Upper lobe of right lung (tissue), 1 donor: Measurements from ENCODE around the gene CACNG1. TPM values are rescaled to one million over a fixed set of nuclear protein-coding genes. Genes with fewer than 3 reads are reported as not detected.

Experiments used
- ATAC-seq: fragments of 200-7000 bp; cut with Tn5 transposase; one replicate; pipeline ENCODE4 v1.9.1; 2020; ENCODE audit warnings: mild to moderate bottlenecking, moderate library complexity
- DNase-seq: peaks from one replicate; pipeline ENCODE4 v3.0.0-alpha.2; 2020
- H3K27ac ChIP-seq: fragments of 200-600 bp; one replicate; pipeline ENCODE4 v1.8.0; 2022
- H3K27me3 ChIP-seq: fragments of 200-600 bp; one replicate; pipeline ENCODE4 v1.8.0; 2022; ENCODE audit warnings: mild to moderate bottlenecking
- H3K36me3 ChIP-seq: fragments of 200-600 bp; one replicate; pipeline ENCODE4 v1.8.0; 2022
- H3K4me1 ChIP-seq: fragments of 200-600 bp; one replicate; pipeline ENCODE4 v1.8.0; 2022
- H3K4me3 ChIP-seq: fragments of 200-600 bp; one replicate; pipeline ENCODE4 v1.8.0; 2022; ENCODE audit warnings: mild to moderate bottlenecking
- H3K9me3 ChIP-seq: fragments of 200-600 bp; one replicate; pipeline ENCODE4 v1.8.0; 2022
- intact Hi-C: fragments of 100-400 bp; cut with DNase I; formaldehyde crosslinking; loops from one replicate; pipeline ENCODE4 v1.11.0; 2022
- total RNA-seq: library from RNA; stranded (reverse); fragmentation: NEBNext Ultra II Directional; extraction: Animal tissue kit (Norgen Biotek cat#: 25700); gene quantifications from one replicate; pipeline ENCODE4 v1.2.1, GENCODE V29; 2021
- TF ChIP-seq, protein P1 (sequence below): fragments of 200-600 bp; IDR thresholded peaks from one replicate; pipeline ENCODE4 v1.8.0; 2022; ENCODE audit warnings: antibody characterized with exemption
- donor health status: DM: no; HTN: yes; CAD: no; lungs with severe emphysema.

CACNG1 gene
- total RNA-seq, 1 donor from 2014 or later, result not detected

DNA sequence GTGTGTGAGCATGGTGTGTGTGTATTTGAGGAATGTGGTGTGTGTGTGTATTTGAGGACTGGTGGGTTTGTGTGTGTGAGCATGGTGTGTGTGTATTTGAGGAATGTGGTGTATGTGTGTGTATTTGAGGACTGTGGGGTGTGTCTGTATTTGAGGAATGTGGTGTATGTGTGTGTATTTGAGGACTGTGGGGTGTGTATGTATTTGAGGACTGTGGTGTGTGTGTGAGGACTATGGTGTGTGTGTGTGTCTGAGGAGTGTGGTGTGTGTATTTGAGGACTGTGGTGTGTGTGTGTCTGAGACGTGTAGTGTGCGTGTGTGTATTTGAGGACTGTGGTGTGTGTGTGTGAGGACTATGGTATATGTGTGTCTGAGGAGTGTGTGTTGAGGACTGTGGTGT, 18.0 kb upstream of the CACNG1 start:
- peak; percentile 37 for ATAC-seq
- TF ChIP-seq, protein P1, sequence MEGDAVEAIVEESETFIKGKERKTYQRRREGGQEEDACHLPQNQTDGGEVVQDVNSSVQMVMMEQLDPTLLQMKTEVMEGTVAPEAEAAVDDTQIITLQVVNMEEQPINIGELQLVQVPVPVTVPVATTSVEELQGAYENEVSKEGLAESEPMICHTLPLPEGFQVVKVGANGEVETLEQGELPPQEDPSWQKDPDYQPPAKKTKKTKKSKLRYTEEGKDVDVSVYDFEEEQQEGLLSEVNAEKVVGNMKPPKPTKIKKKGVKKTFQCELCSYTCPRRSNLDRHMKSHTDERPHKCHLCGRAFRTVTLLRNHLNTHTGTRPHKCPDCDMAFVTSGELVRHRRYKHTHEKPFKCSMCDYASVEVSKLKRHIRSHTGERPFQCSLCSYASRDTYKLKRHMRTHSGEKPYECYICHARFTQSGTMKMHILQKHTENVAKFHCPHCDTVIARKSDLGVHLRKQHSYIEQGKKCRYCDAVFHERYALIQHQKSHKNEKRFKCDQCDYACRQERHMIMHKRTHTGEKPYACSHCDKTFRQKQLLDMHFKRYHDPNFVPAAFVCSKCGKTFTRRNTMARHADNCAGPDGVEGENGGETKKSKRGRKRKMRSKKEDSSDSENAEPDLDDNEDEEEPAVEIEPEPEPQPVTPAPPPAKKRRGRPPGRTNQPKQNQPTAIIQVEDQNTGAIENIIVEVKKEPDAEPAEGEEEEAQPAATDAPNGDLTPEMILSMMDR, result no peak
- intact Hi-C loops, result no loop called here
- no peaks in the 10 kb centered on the region for H3K27me3 ChIP-seq
- H3K27ac ChIP-seq, result no peak overlapping the region
- DNase-seq, result no peak
- no peaks in the 10 kb centered on the region for H3K9me3 ChIP-seq
- H3K4me1 ChIP-seq, result no peaks in the 10 kb centered on the region
- no peaks in the 10 kb centered on the region for H3K36me3 ChIP-seq
- no peak overlapping the region for H3K4me3 ChIP-seq

GRCh38 chr17:67027031-67027628, 17.2 kb upstream of the CACNG1 start:
- H3K27ac ChIP-seq, result no peak overlapping the region
- TF ChIP-seq, protein P1, result no peak

DNA sequence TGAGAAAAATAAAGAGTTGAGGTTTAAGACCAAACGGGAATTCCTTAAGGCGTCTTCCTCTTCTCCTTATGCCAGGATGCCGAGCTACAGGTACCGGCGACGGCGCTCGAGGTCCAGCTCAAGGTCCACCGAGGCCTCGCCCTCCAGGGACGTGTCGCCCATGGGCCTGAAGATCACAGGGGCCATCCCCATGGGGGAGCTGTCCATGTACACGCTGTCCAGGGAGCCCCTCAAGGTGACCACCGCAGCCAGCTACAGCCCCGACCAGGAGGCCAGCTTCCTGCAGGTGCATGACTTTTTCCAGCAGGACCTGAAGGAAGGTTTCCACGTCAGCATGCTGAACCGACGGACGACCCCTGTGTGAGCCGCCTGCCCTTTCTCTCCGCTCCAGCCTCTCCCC, 13.7 kb upstream of the CACNG1 start:
- intact Hi-C loops, result no loop called here
- no peak for ATAC-seq
- no peaks in the 10 kb centered on the region for H3K27me3 ChIP-seq
- no peaks in the 10 kb centered on the region for H3K36me3 ChIP-seq
- TF ChIP-seq, protein P1, result no peak
- DNase-seq, result no peak
- no peaks in the 10 kb centered on the region for H3K4me1 ChIP-seq
- H3K4me3 ChIP-seq, result no peak overlapping the region
- no peak overlapping the region for H3K27ac ChIP-seq
- no peaks in the 10 kb centered on the region for H3K9me3 ChIP-seq

More at GRCh38 chr17:67027031-67027628, 17.2 kb upstream of the CACNG1 start:
- no peaks in the 10 kb centered on the region for H3K9me3 ChIP-seq
- H3K4me1 ChIP-seq, result no peaks in the 10 kb centered on the region
- H3K36me3 ChIP-seq, result no peaks in the 10 kb centered on the region
- no peak overlapping the region for H3K4me3 ChIP-seq
- ATAC-seq (no peak), DNase-seq (peak; percentile 44)
- no peaks in the 10 kb centered on the region for H3K27me3 ChIP-seq
- intact Hi-C loops, result no loop called here

DNA sequence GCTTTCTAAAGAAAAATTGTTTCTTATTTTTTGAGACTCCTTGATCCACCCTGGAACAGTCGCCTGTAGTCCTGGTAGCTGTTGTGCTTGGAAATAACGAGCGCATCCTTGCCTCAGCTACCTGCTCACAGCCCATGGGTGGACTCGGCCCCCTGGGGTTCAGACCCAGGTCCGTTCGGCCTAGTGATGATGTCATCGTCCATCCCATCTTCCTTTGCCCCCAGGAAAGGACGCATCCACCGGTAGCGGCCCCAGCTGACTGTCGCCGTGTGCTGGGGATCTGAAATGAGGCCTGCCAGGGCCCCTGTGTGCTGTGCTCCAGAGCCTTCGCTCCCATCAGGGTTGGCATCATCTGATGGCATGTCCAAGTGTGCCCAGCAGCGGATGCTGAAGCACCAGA, 12.0 kb upstream of the CACNG1 start:
- ATAC-seq, result no peak
- no peaks in the 10 kb centered on the region for H3K27me3 ChIP-seq
- H3K9me3 ChIP-seq, result no peaks in the 10 kb centered on the region
- H3K36me3 ChIP-seq, result no peaks in the 10 kb centered on the region
- H3K4me1 ChIP-seq, result no peaks in the 10 kb centered on the region
- no peak for DNase-seq
- intact Hi-C loops, result no loop called here
- H3K27ac ChIP-seq, result no peak overlapping the region
- TF ChIP-seq, protein P1, result no peak
- H3K4me3 ChIP-seq, result no peak overlapping the region

DNA sequence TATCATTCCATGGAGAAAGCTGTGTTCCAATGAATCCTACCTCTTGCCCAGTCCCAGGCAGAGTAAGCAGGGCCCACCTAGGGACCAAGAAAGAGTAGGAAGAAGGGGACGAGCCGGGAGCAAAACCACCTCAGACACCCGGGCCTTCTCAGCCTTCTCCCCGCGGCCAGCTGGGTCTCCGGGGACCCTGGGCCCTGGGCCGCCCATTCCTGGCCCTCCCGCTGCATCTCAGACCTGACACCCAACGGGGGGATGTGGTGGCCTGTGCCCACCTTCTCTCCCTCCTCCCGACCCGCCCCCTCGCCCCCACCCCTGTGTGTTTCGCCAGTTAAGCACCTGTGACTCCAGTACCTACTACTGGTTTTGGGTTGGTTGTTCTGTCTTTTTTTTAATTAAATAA, 11.4 kb upstream of the CACNG1 start:
- Histone ChIP-seq H3K36me3 (no peaks in the 10 kb centered on the region), H3K27me3 (no peaks in the 10 kb centered on the region), H3K4me3 (no peak overlapping the region), H3K4me1 (no peaks in the 10 kb centered on the region), H3K27ac (no peak overlapping the region), H3K9me3 (no peaks in the 10 kb centered on the region)
- intact Hi-C loops, result no loop called here
- DNase-seq (no peak), ATAC-seq (no peak)
- TF ChIP-seq, protein P1, result no peak

- intact Hi-C loops, result no loop called here
- TF ChIP-seq, protein P1, result no peak
- DNase-seq, result no peak
- Histone ChIP-seq H3K4me3 (no peak overlapping the region), H3K9me3 (no peaks in the 10 kb centered on the region), H3K27me3 (no peaks in the 10 kb centered on the region), H3K27ac (no peak overlapping the region), H3K36me3 (no peaks in the 10 kb centered on the region), H3K4me1 (no peaks in the 10 kb centered on the region)
- no peak for ATAC-seq
These were observed 10.7 kb upstream of the CACNG1 start for GRCh38 chr17:67033613-67034012.
